Activated CD8-positive, alpha-beta memory T cell treated with anti-CD3 and anti-CD28 coated beads, Interleukin-2, amount 50 U/mL, for 24 hours (primary cell): Measurements from ENCODE around the gene DYNC1I2.
"Not testable (repeated sequence)": the region's sequence is repeated elsewhere in the genome, so short reads cannot be mapped to it uniquely, and the experiment has no call there.

Experiments used
- DNase-seq: peaks from one replicate; pipeline ENCODE4 v3.0.0-alpha.2; 2020; ENCODE audit errors: extremely low read depth

Gene DYNC1I2

GRCh38 chr2:171774581-171774980 lies 87.3 kb downstream of the DYNC1I2 start:
- not testable (repeated sequence) for DNase-seq

GRCh38 chr2:171778515-171778914 lies 91.2 kb downstream of the DYNC1I2 start:
- no peak for DNase-seq

GRCh38 chr2:171785450-171785849 lies 98.2 kb downstream of the DYNC1I2 start:
- DNase-seq, result no peak

GRCh38 chr2:171787333-171788072 lies 100.2 kb downstream of the DYNC1I2 start:
- DNase-seq, result no peak

- no peak for DNase-seq
Measured at GRCh38 chr2:171788316-171788993, 101.2 kb downstream of the DYNC1I2 start.

GRCh38 chr2:171789956-171790355 lies 102.7 kb downstream of the DYNC1I2 start:
- no peak for DNase-seq

GRCh38 chr2:171791361-171791760 lies 104.1 kb downstream of the DYNC1I2 start:
- DNase-seq, result no peak

GRCh38 chr2:171792157-171792556 lies 104.9 kb downstream of the DYNC1I2 start:
- no peak for DNase-seq

- no peak for DNase-seq
Measured at GRCh38 chr2:171792886-171793580, 105.8 kb downstream of the DYNC1I2 start.

GRCh38 chr2:171793691-171794678 lies 106.7 kb downstream of the DYNC1I2 start:
- DNase-seq, result no peak

GRCh38 chr2:171794918-171795317 lies 107.6 kb downstream of the DYNC1I2 start:
- no peak for DNase-seq
